Ishikawa (cell line): ENCODE results near the gene SH2B3.

Experiments used
- CEBPB ChIP-seq: IDR thresholded peaks from 2 replicates; pipeline ENCODE4 v1.6.1; 2012
- CREB1 ChIP-seq: IDR thresholded peaks from 2 replicates; pipeline ENCODE4 v1.6.1; 2012; ENCODE audit warnings: low read depth
- EGR1 ChIP-seq: IDR thresholded peaks from 2 replicates; pipeline ENCODE4 v1.6.1; 2012
- EP300 ChIP-seq: IDR thresholded peaks from 2 replicates; pipeline ENCODE4 v1.6.1; 2012; ENCODE audit warnings: borderline replicate concordance
- NFIC ChIP-seq: IDR thresholded peaks from 2 replicates; pipeline ENCODE4 v1.6.1; 2012
- RAD21 ChIP-seq: IDR thresholded peaks from 2 replicates; pipeline ENCODE4 v1.6.1; 2012; ENCODE audit warnings: low read depth
- TAF1 ChIP-seq: IDR thresholded peaks from 2 replicates; pipeline ENCODE4 v1.6.1; 2012; ENCODE audit warnings: low read depth, mild to moderate bottlenecking
- TCF12 ChIP-seq: IDR thresholded peaks from 2 replicates; pipeline ENCODE4 v1.6.1; 2012; ENCODE audit warnings: low read depth
- YY1 ChIP-seq: IDR thresholded peaks from 2 replicates; pipeline ENCODE4 v1.6.1; 2012; ENCODE audit warnings: low read depth
- ZBTB7A ChIP-seq: IDR thresholded peaks from 2 replicates; pipeline ENCODE4 v1.6.1; 2012; ENCODE audit warnings: low read depth
- TF ChIP-seq, protein P1 (sequence below): IDR thresholded peaks from 2 replicates; pipeline ENCODE4 v1.6.1; 2012; ENCODE audit warnings: low read depth, mild to moderate bottlenecking
- TF ChIP-seq, protein P2 (sequence below): IDR thresholded peaks from 2 replicates; pipeline ENCODE4 v1.6.1; 2012
- TF ChIP-seq, protein P3 (sequence below): IDR thresholded peaks from 2 replicates; pipeline ENCODE4 v1.6.1; 2012

DNA sequence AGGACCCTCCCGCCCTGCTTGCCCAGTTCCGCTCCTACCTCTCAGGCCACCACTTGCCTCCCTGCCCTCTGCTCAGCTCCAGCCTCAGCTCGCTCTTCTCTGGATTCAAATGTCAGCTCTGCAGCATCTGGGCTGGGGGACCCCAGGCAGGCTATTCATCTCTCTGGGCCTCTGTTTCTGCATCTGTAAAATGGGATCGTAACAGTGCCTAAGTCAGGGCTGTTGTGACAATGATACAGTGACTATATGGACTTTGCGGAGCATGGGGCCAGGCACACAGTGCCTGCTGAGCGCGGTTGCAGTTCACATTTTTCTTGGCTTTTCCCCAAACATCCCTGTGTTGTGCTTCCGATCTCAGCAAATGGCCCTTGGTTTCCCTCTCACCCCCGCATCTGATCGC, 39.6 kb upstream of the SH2B3 start:
- TF ChIP-seq CREB1 (no peak), EP300 (no peak), TAF1 (no peak), TCF12 (no peak), CEBPB (no peak), RAD21 (no peak), YY1 (no peak), NFIC (no peak), EGR1 (no peak), ZBTB7A (no peak)
- TF ChIP-seq, protein P1, sequence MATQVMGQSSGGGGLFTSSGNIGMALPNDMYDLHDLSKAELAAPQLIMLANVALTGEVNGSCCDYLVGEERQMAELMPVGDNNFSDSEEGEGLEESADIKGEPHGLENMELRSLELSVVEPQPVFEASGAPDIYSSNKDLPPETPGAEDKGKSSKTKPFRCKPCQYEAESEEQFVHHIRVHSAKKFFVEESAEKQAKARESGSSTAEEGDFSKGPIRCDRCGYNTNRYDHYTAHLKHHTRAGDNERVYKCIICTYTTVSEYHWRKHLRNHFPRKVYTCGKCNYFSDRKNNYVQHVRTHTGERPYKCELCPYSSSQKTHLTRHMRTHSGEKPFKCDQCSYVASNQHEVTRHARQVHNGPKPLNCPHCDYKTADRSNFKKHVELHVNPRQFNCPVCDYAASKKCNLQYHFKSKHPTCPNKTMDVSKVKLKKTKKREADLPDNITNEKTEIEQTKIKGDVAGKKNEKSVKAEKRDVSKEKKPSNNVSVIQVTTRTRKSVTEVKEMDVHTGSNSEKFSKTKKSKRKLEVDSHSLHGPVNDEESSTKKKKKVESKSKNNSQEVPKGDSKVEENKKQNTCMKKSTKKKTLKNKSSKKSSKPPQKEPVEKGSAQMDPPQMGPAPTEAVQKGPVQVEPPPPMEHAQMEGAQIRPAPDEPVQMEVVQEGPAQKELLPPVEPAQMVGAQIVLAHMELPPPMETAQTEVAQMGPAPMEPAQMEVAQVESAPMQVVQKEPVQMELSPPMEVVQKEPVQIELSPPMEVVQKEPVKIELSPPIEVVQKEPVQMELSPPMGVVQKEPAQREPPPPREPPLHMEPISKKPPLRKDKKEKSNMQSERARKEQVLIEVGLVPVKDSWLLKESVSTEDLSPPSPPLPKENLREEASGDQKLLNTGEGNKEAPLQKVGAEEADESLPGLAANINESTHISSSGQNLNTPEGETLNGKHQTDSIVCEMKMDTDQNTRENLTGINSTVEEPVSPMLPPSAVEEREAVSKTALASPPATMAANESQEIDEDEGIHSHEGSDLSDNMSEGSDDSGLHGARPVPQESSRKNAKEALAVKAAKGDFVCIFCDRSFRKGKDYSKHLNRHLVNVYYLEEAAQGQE, result no peak
- TF ChIP-seq, protein P2, sequence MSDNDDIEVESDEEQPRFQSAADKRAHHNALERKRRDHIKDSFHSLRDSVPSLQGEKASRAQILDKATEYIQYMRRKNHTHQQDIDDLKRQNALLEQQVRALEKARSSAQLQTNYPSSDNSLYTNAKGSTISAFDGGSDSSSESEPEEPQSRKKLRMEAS, result no peak
- TF ChIP-seq, protein P3, sequence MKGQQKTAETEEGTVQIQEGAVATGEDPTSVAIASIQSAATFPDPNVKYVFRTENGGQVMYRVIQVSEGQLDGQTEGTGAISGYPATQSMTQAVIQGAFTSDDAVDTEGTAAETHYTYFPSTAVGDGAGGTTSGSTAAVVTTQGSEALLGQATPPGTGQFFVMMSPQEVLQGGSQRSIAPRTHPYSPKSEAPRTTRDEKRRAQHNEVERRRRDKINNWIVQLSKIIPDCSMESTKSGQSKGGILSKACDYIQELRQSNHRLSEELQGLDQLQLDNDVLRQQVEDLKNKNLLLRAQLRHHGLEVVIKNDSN, result no peak
